ENCODE measurements around the gene PGRMC2.

Gene PGRMC2

GRCh38 chr4:128315756-128316520 is 28.3 kb upstream of the PGRMC2 start:
- Histone ChIP-seq H3K9me3 (no peaks in the 10 kb centered on the region), H3K27ac (no peak overlapping the region), H3K4me1 (peaks cover 0 to under 1% (median 0%) of the 10 kb centered on the region in 4 donors), H3K27me3 (no peaks in the 10 kb centered on the region), H3K36me3 (no peaks in the 10 kb centered on the region), H3K4me3 (no peak overlapping the region)
- intact Hi-C loops (cut with DNase I; ENCODE audit: low total_unique reads): no loop called here
- no peak for DNase-seq
- no peak for TF ChIP-seq CTCF (IDR thresholded peaks at IDR 0.05)

- no peaks in the 10 kb centered on the region for H3K9me3 ChIP-seq
- no peak overlapping the region for H3K27ac ChIP-seq
- TF ChIP-seq CTCF (IDR thresholded peaks at IDR 0.05): no peak
- intact Hi-C loops (cut with DNase I; ENCODE audit: low total_unique reads): no loop called here
- no peaks in the 10 kb centered on the region for H3K4me1 ChIP-seq
- H3K36me3 ChIP-seq: no peaks in the 10 kb centered on the region
- no peaks in the 10 kb centered on the region for H3K27me3 ChIP-seq
- no peak for DNase-seq
- no peak overlapping the region for H3K4me3 ChIP-seq
Observed at GRCh38 chr4:128311659-128312403, 24.2 kb upstream of the PGRMC2 start.

- Histone ChIP-seq H3K4me1 (no peaks in the 10 kb centered on the region), H3K27me3 (no peaks in the 10 kb centered on the region), H3K9me3 (no peaks in the 10 kb centered on the region), H3K4me3 (no peak overlapping the region), H3K36me3 (no peaks in the 10 kb centered on the region), H3K27ac (no peak overlapping the region)
- DNase-seq: no peak
- no peak for TF ChIP-seq CTCF (IDR thresholded peaks at IDR 0.05)
- intact Hi-C loops (cut with DNase I; ENCODE audit: low total_unique reads): no loop called here
Observed at GRCh38 chr4:128310266-128310697, 22.7 kb upstream of the PGRMC2 start.

- no peaks in the 10 kb centered on the region for H3K4me1 ChIP-seq
- no peaks in the 10 kb centered on the region for H3K36me3 ChIP-seq
- intact Hi-C loops (cut with DNase I; ENCODE audit: low total_unique reads): no loop called here
- no peak for TF ChIP-seq CTCF (IDR thresholded peaks at IDR 0.05)
- no peak overlapping the region for H3K27ac ChIP-seq
- DNase-seq: no peak
- no peak overlapping the region for H3K4me3 ChIP-seq
- H3K27me3 ChIP-seq: no peaks in the 10 kb centered on the region
- no peaks in the 10 kb centered on the region for H3K9me3 ChIP-seq
Observed at GRCh38 chr4:128309585-128309984, 22.0 kb upstream of the PGRMC2 start.

GRCh38 chr4:128308986-128309385 is 21.4 kb upstream of the PGRMC2 start:
- intact Hi-C loops (cut with DNase I; ENCODE audit: low total_unique reads): no loop called here
- Histone ChIP-seq H3K4me3 (no peak overlapping the region), H3K4me1 (no peaks in the 10 kb centered on the region), H3K27ac (no peak overlapping the region), H3K27me3 (no peaks in the 10 kb centered on the region), H3K36me3 (no peaks in the 10 kb centered on the region), H3K9me3 (no peaks in the 10 kb centered on the region)
- TF ChIP-seq CTCF (IDR thresholded peaks at IDR 0.05): no peak
- DNase-seq: no peak

Data from tibial artery (tissue), 4 donors.